HCT116 (cell line): ENCODE results near the gene SOX18.

Experiments
- CTCF ChIP-seq, 3 experiments: fragments of 200-600 bp in 1 of 3; sonication (generic) in 1 of 3; IDR thresholded peaks in 2 of 3; conservative IDR thresholded peaks in 1 of 3; 2 replicates each; pipeline ENCODE4 v1.5.1; 2012 to 2017; ENCODE audit warnings: low read depth in 2 of 3, low read length in 2 of 3, antibody characterized with exemption in 1 of 3, borderline replicate concordance in 1 of 3, control low read depth in 1 of 3, mild to moderate bottlenecking in 1 of 3, mixed read lengths in 1 of 3, mixed run types in 1 of 3, moderate library complexity in 1 of 3; ENCODE audit not compliant: insufficient read depth in 1 of 3
- EZH2 ChIP-seq: fragments of 200-600 bp; sonication (generic); IDR thresholded peaks from 2 replicates; pipeline ENCODE4 v1.6.1; 2017; ENCODE audit warnings: antibody characterized with exemption, mixed run types
- EZH2phosphoT487 ChIP-seq: fragments of 200-600 bp; IDR thresholded peaks from 2 replicates; pipeline ENCODE4 v1.6.1; 2018; ENCODE audit warnings: antibody characterized with exemption, borderline replicate concordance
- POLR2AphosphoS5 ChIP-seq: IDR thresholded peaks from 2 replicates; pipeline ENCODE4 v1.6.1; 2011; ENCODE audit warnings: mild to moderate bottlenecking, low read depth, low read length, moderate library complexity
- REST ChIP-seq: IDR thresholded peaks from 2 replicates; pipeline ENCODE4 v1.6.1; 2012; ENCODE audit warnings: low read depth

- no peak for TF ChIP-seq POLR2AphosphoS5
- TF ChIP-seq EZH2phosphoT487, result no peak
- no peak for TF ChIP-seq EZH2
- no peak for TF ChIP-seq CTCF (IDR thresholded peaks at IDR 0.05 in 2 of 3, conservative IDR thresholded peaks at IDR 0.05 in 1 of 3; ENCODE audit: borderline replicate concordance in 1 of 3, insufficient read depth in 1 of 3, low read depth in 2 of 3, low read length in 2 of 3)
- no peak for TF ChIP-seq REST
Observed at GRCh38 chr20:64067733-64068307, 18.4 kb upstream of the SOX18 start.
